ENCODE results near the gene CACNG4. TPM values are rescaled to one million over a fixed set of nuclear protein-coding genes. Genes with fewer than 3 reads are reported as not detected.

The CACNG4 gene
- total RNA-seq, 1 experiment from 2014 or later, result 2.4 TPM

GRCh38 chr17:66944351-66945146 is 20.0 kb upstream of the CACNG4 start:
- DNase-seq (ENCODE audit: low spot score), result no peak

- no peak for DNase-seq (ENCODE audit: low spot score)
These were observed 19.2 kb upstream of the CACNG4 start for GRCh38 chr17:66945147-66945835.

GRCh38 chr17:66946251-66946650 is 18.3 kb upstream of the CACNG4 start:
- DNase-seq (ENCODE audit: low spot score), result no peak

- DNase-seq (ENCODE audit: low spot score), result no peak
These were observed 17.2 kb upstream of the CACNG4 start for GRCh38 chr17:66947311-66947710.

GRCh38 chr17:66948061-66948750 is 16.3 kb upstream of the CACNG4 start:
- DNase-seq (ENCODE audit: low spot score), result no peak

GRCh38 chr17:66949501-66949900 is 15.0 kb upstream of the CACNG4 start:
- DNase-seq (ENCODE audit: low spot score), result no peak

GRCh38 chr17:66950325-66950724 is 14.2 kb upstream of the CACNG4 start:
- DNase-seq (ENCODE audit: low spot score), result no peak

- DNase-seq (ENCODE audit: low spot score), result no peak
These were observed 13.5 kb upstream of the CACNG4 start for GRCh38 chr17:66950886-66951604.

GRCh38 chr17:66951605-66951953 is 12.9 kb upstream of the CACNG4 start:
- peak; percentile 83 for DNase-seq (ENCODE audit: low spot score)

GRCh38 chr17:66952031-66952524 is 12.4 kb upstream of the CACNG4 start:
- DNase-seq (ENCODE audit: low spot score), result peak; percentile 98

- DNase-seq (ENCODE audit: low spot score), result no peak
These were observed 11.6 kb upstream of the CACNG4 start for GRCh38 chr17:66952681-66953629.

GRCh38 chr17:66953630-66954020 is 10.9 kb upstream of the CACNG4 start:
- DNase-seq (ENCODE audit: low spot score), result no peak

- DNase-seq (ENCODE audit: low spot score), result no peak
These were observed 9.9 kb upstream of the CACNG4 start for GRCh38 chr17:66954632-66955031.

- DNase-seq (ENCODE audit: low spot score), result no peak
These were observed 8.7 kb upstream of the CACNG4 start for GRCh38 chr17:66955821-66956220.

- no peak for DNase-seq (ENCODE audit: low spot score)
These were observed 7.6 kb upstream of the CACNG4 start for GRCh38 chr17:66956941-66957340.

- DNase-seq (ENCODE audit: low spot score), result no peak
These were observed 7.2 kb upstream of the CACNG4 start for GRCh38 chr17:66957343-66957742.

- DNase-seq (ENCODE audit: low spot score), result no peak
These were observed 6.4 kb upstream of the CACNG4 start for GRCh38 chr17:66957951-66958579.

GRCh38 chr17:66959641-66960375 is 4.7 kb upstream of the CACNG4 start:
- DNase-seq (ENCODE audit: low spot score), result no peak

GRCh38 chr17:66960613-66961012 is 3.9 kb upstream of the CACNG4 start:
- no peak for DNase-seq (ENCODE audit: low spot score)

GRCh38 chr17:66963521-66963908 is 992 bp upstream of the CACNG4 start:
- no peak for DNase-seq (ENCODE audit: low spot score)

Measured in H4 (cell line).